Mesothelial cell of epicardium (in vitro differentiated cells): ENCODE results near the gene CRB3. TPM values are rescaled to one million over a fixed set of nuclear protein-coding genes. Genes with fewer than 3 reads are reported as not detected.

Source experiments
- DNase-seq, 2 experiments: peaks; one replicate each; pipeline ENCODE4 v3.0.0; 2021; ENCODE audit warnings: low spot score in 2 of 2; ENCODE audit not compliant: unreplicated experiment in 2 of 2
- H3K27ac Mint-ChIP-seq: 2 replicates; pipeline ENCODE4 v1.8.0; 2021; ENCODE audit warnings: mixed read lengths
- H3K27me3 Mint-ChIP-seq: 2 replicates; pipeline ENCODE4 v1.8.0; 2021; ENCODE audit warnings: low read depth, mixed read lengths
- H3K36me3 Mint-ChIP-seq: 2 replicates; pipeline ENCODE4 v1.8.0; 2021; ENCODE audit warnings: mixed read lengths
- H3K4me1 Mint-ChIP-seq: 2 replicates; pipeline ENCODE4 v1.8.0; 2021; ENCODE audit warnings: mixed read lengths
- H3K4me3 Mint-ChIP-seq: 2 replicates; pipeline ENCODE4 v1.8.0; 2021; ENCODE audit warnings: mild to moderate bottlenecking, moderate library complexity, mixed read lengths
- H3K9me3 Mint-ChIP-seq: 2 replicates; pipeline ENCODE4 v1.8.0; 2021; ENCODE audit warnings: mixed read lengths
- total RNA-seq: library from RNA; stranded (reverse); gene quantifications from 3 replicates; pipeline ENCODE4 v1.2.1, GENCODE V29; 2021
- TF ChIP-seq, protein P1 (sequence below): fragments of 200-600 bp; sonication (generic); IDR thresholded peaks from one replicate; pipeline ENCODE4 v1.5.0; 2021; ENCODE audit warnings: antibody characterized with exemption; ENCODE audit not compliant: unreplicated experiment

The CRB3 gene
- total RNA-seq, 1 donor from 2014 or later = 20.6 TPM

DNA sequence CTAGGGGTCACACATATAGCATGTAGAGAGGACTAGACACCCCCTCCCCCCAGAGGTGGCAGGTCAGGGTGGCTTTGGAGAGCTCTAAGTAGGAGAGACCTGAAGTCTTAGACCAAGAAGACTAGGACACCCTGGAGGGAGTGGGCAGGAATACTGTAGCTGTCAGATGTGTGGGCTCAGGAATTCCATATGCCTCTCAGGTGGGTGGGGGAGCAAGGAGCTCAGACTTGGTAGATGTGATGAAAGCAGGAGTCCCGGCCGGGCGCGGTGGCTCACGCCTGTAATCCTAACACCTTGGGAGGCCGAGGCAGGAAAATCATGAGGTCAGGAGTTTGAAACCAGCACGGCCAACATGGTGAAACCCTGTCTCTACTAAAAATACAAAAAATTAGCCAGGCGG, 1.6 kb downstream of the CRB3 start:
- Mint-ChIP-seq H3K4me1 (peaks cover 17% of the 10 kb centered on the region), H3K27me3 (peaks cover 40% of the 10 kb centered on the region), H3K36me3 (peaks cover 10% of the 10 kb centered on the region), H3K27ac (no peak overlapping the region), H3K9me3 (no peaks in the 10 kb centered on the region), H3K4me3 (peak overlapping the region; percentile 80)
- no peak for DNase-seq
- TF ChIP-seq, protein P1, sequence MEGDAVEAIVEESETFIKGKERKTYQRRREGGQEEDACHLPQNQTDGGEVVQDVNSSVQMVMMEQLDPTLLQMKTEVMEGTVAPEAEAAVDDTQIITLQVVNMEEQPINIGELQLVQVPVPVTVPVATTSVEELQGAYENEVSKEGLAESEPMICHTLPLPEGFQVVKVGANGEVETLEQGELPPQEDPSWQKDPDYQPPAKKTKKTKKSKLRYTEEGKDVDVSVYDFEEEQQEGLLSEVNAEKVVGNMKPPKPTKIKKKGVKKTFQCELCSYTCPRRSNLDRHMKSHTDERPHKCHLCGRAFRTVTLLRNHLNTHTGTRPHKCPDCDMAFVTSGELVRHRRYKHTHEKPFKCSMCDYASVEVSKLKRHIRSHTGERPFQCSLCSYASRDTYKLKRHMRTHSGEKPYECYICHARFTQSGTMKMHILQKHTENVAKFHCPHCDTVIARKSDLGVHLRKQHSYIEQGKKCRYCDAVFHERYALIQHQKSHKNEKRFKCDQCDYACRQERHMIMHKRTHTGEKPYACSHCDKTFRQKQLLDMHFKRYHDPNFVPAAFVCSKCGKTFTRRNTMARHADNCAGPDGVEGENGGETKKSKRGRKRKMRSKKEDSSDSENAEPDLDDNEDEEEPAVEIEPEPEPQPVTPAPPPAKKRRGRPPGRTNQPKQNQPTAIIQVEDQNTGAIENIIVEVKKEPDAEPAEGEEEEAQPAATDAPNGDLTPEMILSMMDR = no peak

- DNase-seq = no peak
- Mint-ChIP-seq H3K9me3 (no peaks in the 10 kb centered on the region), H3K36me3 (peaks cover 10% of the 10 kb centered on the region), H3K4me3 (no peak overlapping the region), H3K27me3 (peaks cover 40% of the 10 kb centered on the region), H3K27ac (no peak overlapping the region), H3K4me1 (peaks cover 18% of the 10 kb centered on the region)
- TF ChIP-seq, protein P1 = no peak
These were observed 2.6 kb downstream of the CRB3 start for GRCh38 chr19:6466526-6467248.

DNA sequence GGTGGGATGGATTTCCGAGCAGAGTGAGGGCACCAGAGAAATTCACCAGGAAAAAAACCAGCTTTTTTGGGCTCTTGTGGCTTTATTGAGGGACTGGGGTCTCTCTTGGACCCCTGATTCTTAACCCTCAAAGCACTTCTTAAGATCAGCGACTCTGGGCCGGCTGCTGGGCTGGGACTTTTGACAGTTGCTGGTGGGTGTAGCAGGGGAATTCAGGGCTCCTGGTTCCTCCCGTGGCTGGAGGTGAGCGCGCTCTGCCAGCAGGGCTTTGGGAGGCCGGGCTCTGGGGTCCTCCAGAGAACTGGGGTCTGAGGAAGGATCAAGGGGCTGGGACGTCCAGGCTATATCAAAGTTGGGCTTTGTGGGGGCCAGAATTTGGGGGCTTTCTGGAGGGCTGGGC, 3.3 kb downstream of the CRB3 start:
- DNase-seq = no peak
- Mint-ChIP-seq H3K4me3 (no peak overlapping the region), H3K36me3 (peaks cover 10% of the 10 kb centered on the region), H3K9me3 (no peaks in the 10 kb centered on the region), H3K27me3 (peaks cover 35% of the 10 kb centered on the region), H3K4me1 (peaks cover 18% of the 10 kb centered on the region), H3K27ac (no peak overlapping the region)
- TF ChIP-seq, protein P1 = no peak

DNA sequence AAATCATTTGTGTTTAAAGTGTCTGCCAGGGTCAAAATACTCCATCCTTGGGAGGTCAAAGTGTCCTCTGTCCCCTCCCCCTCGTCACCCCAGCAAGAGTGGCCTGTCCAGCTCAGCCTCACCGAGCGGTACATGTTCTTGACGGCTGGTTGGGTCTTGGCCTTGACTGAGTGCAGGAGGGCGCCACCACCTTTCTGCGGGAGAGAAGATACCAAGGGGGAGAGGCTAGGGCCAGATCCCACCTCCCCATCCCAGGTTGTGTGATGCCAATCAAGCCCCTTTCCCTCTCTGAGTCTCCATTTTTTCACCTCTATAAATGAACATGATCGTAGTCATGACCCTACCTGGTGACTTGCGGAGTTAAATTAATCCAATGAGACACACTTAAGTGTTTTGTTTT, 6.1 kb downstream of the CRB3 start:
- Mint-ChIP-seq H3K36me3 (peaks cover 10% of the 10 kb centered on the region), H3K9me3 (no peaks in the 10 kb centered on the region), H3K27ac (no peak overlapping the region), H3K4me3 (no peak overlapping the region), H3K4me1 (peaks cover 9% of the 10 kb centered on the region), H3K27me3 (peaks cover 31% of the 10 kb centered on the region)
- DNase-seq = no peak
- TF ChIP-seq, protein P1 = no peak

DNA sequence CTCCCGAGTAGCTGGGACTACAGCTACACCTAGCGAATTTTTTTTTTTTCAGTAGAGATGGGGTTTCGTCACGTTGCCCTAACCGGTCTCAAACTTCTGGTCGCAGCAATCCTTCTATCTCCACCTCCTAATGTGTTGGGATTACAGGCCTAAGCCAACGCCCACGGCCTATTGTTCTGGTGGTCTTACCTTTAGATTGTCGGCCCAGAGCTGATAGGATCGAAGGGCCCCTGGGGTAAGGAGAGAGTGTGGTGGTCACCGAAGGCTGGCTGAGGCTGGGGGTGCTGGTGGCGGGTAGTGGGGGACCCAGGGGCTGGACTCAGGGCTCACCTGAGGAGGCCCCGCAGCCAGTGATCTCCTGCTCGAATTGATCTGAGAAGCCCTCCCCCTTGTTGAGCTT, 7.0 kb downstream of the CRB3 start:
- Mint-ChIP-seq H3K36me3 (peaks cover 6% of the 10 kb centered on the region), H3K27me3 (peaks cover 33% of the 10 kb centered on the region), H3K9me3 (no peaks in the 10 kb centered on the region), H3K4me3 (no peak overlapping the region), H3K4me1 (peaks cover 8% of the 10 kb centered on the region), H3K27ac (no peak overlapping the region)
- TF ChIP-seq, protein P1 = no peak
- no peak for DNase-seq
